HepG2 (cell line): ENCODE data around the gene MPIG6B. TPM values are rescaled to one million over a fixed set of nuclear protein-coding genes. Genes with fewer than 3 reads are reported as not detected.
A peak's percentile ranks its signal among the peaks of the same experiment; 100 is the strongest.

Source experiments
- ARID3A ChIP-seq: IDR thresholded peaks from 2 replicates; pipeline ENCODE4 v1.6.1; 2012; ENCODE audit warnings: low read depth, low read length, improper control_type of control experiment
- ATF3 ChIP-seq: sonication (generic); formaldehyde crosslinking; IDR thresholded peaks from 2 replicates; pipeline ENCODE4 v1.4.0; 2020; ENCODE audit warnings: missing genetic modification reagents
- ATM ChIP-seq: fragments of 450-650 bp; IDR thresholded peaks from 2 replicates; pipeline ENCODE4 v1.7.1; 2017; ENCODE audit warnings: mild to moderate bottlenecking, borderline replicate concordance
- DR1 ChIP-seq: sonication (generic); formaldehyde crosslinking; IDR thresholded peaks from 2 replicates; pipeline ENCODE4 v1.8.0; 2021; ENCODE audit warnings: mild to moderate bottlenecking, missing genetic modification reagents, inconsistent platforms
- FOXC1 ChIP-seq: sonication (generic); formaldehyde crosslinking; IDR thresholded peaks from 2 replicates; pipeline ENCODE4 v1.8.0; 2022; ENCODE audit warnings: mild to moderate bottlenecking, missing genetic modification reagents, borderline replicate concordance
- FOXJ3 ChIP-seq: sonication (generic); formaldehyde crosslinking; IDR thresholded peaks from 2 replicates; pipeline ENCODE4 v1.4.0; 2020; ENCODE audit warnings: missing genetic modification reagents, mild to moderate bottlenecking, borderline replicate concordance
- HNRNPL ChIP-seq: fragments of 200-400 bp; formaldehyde crosslinking; IDR thresholded peaks from 2 replicates; pipeline ENCODE4 v1.6.1; 2017; ENCODE audit warnings: mild to moderate bottlenecking, low read depth, low read length
- HOMEZ ChIP-seq: IDR thresholded peaks from 2 replicates; pipeline ENCODE4 v1.6.1; 2016; ENCODE audit warnings: low read depth
- IRF2 ChIP-seq: IDR thresholded peaks from 2 replicates; pipeline ENCODE4 v1.6.1; 2018; ENCODE audit warnings: missing genetic modification reagents, missing compliant biosample characterization
- MBD4 ChIP-seq: IDR thresholded peaks from 2 replicates; pipeline ENCODE4 v1.6.1; 2012; ENCODE audit warnings: low read length, inconsistent platforms, borderline replicate concordance
- NCOR1 ChIP-seq: fragments of 200-600 bp; sonication (generic); IDR thresholded peaks from 2 replicates; pipeline ENCODE4 v1.7.0; 2017; ENCODE audit warnings: antibody characterized with exemption, low read length, borderline replicate concordance
- NFKB2 ChIP-seq: sonication (generic); formaldehyde crosslinking; IDR thresholded peaks from 2 replicates; pipeline ENCODE4 v1.4.0; 2020; ENCODE audit warnings: missing genetic modification reagents, borderline replicate concordance
- PATZ1 ChIP-seq: sonication (generic); formaldehyde crosslinking; IDR thresholded peaks from 2 replicates; pipeline ENCODE4 v1.4.0; 2020; ENCODE audit warnings: missing genetic modification reagents
- PREB ChIP-seq: sonication (generic); formaldehyde crosslinking; IDR thresholded peaks from 2 replicates; pipeline ENCODE4 v1.4.0; 2020; ENCODE audit warnings: missing genetic modification reagents
- RAD21 ChIP-seq: fragments of 450-650 bp; formaldehyde crosslinking; IDR thresholded peaks from 2 replicates; pipeline ENCODE4 v1.5.0; 2020; ENCODE audit warnings: mild to moderate bottlenecking
- RFXANK ChIP-seq: IDR thresholded peaks from 2 replicates; pipeline ENCODE4 v1.6.1; 2016
- SP1 ChIP-seq, 2 experiments: fragments of 450-650 bp in 1 of 2; sonication (generic) in 1 of 2; formaldehyde crosslinking in 1 of 2; IDR thresholded peaks; 2 replicates each; pipeline versions ENCODE4 v1.4.0 to v1.6.1; 2016 to 2020; ENCODE audit warnings: missing genetic modification reagents in 1 of 2
- THRA ChIP-seq: sonication (generic); formaldehyde crosslinking; IDR thresholded peaks from 2 replicates; pipeline ENCODE4 v1.4.0; 2020; ENCODE audit warnings: missing genetic modification reagents, borderline replicate concordance
- YEATS4 ChIP-seq: sonication (generic); formaldehyde crosslinking; IDR thresholded peaks from 2 replicates; pipeline ENCODE4 v1.4.0; 2020; ENCODE audit warnings: missing genetic modification reagents, borderline replicate concordance
- ZMYM3 ChIP-seq: sonication (generic); formaldehyde crosslinking; IDR thresholded peaks from 2 replicates; pipeline ENCODE4 v1.5.1; 2020; ENCODE audit warnings: mild to moderate bottlenecking, missing genetic modification reagents
- ZNF337 ChIP-seq: sonication (generic); formaldehyde crosslinking; IDR thresholded peaks from 2 replicates; pipeline ENCODE4 v1.5.1; 2020; ENCODE audit warnings: missing genetic modification reagents, low read depth, mild to moderate bottlenecking, borderline replicate concordance
- ZNF652 ChIP-seq: IDR thresholded peaks from 2 replicates; pipeline ENCODE4 v1.6.1; 2016; ENCODE audit warnings: low read depth, borderline replicate concordance
- ZSCAN9 ChIP-seq: IDR thresholded peaks from 2 replicates; pipeline ENCODE4 v1.6.1; 2016; ENCODE audit warnings: borderline replicate concordance
- polyA plus RNA-seq, 8 experiments: library from polyadenylated mRNA; depleted of rRNA in 3 of 8; stranded (reverse) in 7 of 8; unstranded in 1 of 8; fragments of >200 nt; fragmentation: Illumina TruSeq in 4 of 8; extraction: Trizol in 4 of 8; gene quantifications; 2 replicates each; pipeline versions ENCODE4 v1.2.1 to v1.2.3, GENCODE V29; 2011 to 2016; ENCODE audit warnings: low read depth in 4 of 8, missing spikeins in 1 of 8, mixed read lengths in 1 of 8; ENCODE audit not compliant: insufficient read depth in 1 of 8
- total RNA-seq, 5 experiments: library from RNA; depleted of rRNA; stranded (reverse); fragments of >200 nt; fragmentation: Illumina TruSeq; extraction: Trizol; gene quantifications; 2 replicates each; pipeline ENCODE4 v1.2.3, GENCODE V29; 2016; ENCODE audit warnings: low read depth in 1 of 5

The MPIG6B gene
- total and polyA plus RNA-seq, 2 of the 13 experiments (the other 11 are each of a cell fraction or from before 2014, with no cell fraction given): not detected

GRCh38 chr6:31729515-31729978 lies 6.4 kb downstream of the MPIG6B start (continued):
- no peak for TF ChIP-seq PREB (CRISPR knock-in tag)
- TF ChIP-seq ZSCAN9 (CRISPR knock-in tag): no peak; the same call in 1 of the 2 replicates
- peak; percentile 73 for TF ChIP-seq YEATS4 (CRISPR knock-in tag)
- no peak for TF ChIP-seq ATM
- peak; percentile 57; the same call in 1 of the 2 replicates for TF ChIP-seq THRA (CRISPR knock-in tag)
- TF ChIP-seq FOXJ3 (CRISPR knock-in tag): peak; percentile 65; the same call in 1 of the 2 replicates
- peak; percentile 37; the same call in 1 of the 2 replicates for TF ChIP-seq ZNF337 (CRISPR knock-in tag)
- TF ChIP-seq ARID3A: no peak
- peak; percentile 61; the same call in 1 of the 2 replicates for TF ChIP-seq FOXC1
- no peak for TF ChIP-seq HNRNPL
- TF ChIP-seq ZMYM3 (CRISPR knock-in tag): no peak; the same call in 1 of the 2 replicates
- TF ChIP-seq IRF2 (CRISPR knock-in tag): peak; percentile 57
- peak; percentile 34; the same call in 1 of the 2 replicates for TF ChIP-seq RFXANK (CRISPR knock-in tag)
- peak; percentile 69 for TF ChIP-seq PATZ1
- TF ChIP-seq SP1 (IDR thresholded peaks at IDR 0.05): no peak
- peak; percentile 99 for TF ChIP-seq SP1 (CRISPR knock-in tag; IDR thresholded peaks at IDR 0.05)
- no peak for TF ChIP-seq MBD4
- TF ChIP-seq NFKB2: no peak
- TF ChIP-seq DR1 (CRISPR knock-in tag): 0 out of 2 replicates have a peak, but pooled peaks have one; percentile 14
- TF ChIP-seq ATF3 (CRISPR knock-in tag): no peak
- peak; percentile 78 for TF ChIP-seq HOMEZ (CRISPR knock-in tag)
- peak; percentile 99 for TF ChIP-seq RAD21
- peak; percentile 100 for TF ChIP-seq ZNF652 (CRISPR knock-in tag)
- TF ChIP-seq NCOR1: no peak; the same call in 1 of the 2 replicates
